Neural crest cell (in vitro differentiated cells): ENCODE measurements around the gene CDC42BPB. TPM values are rescaled to one million over a fixed set of nuclear protein-coding genes. Genes with fewer than 3 reads are reported as not detected.

Source experiments
- DNase-seq: peaks from one replicate; pipeline ENCODE4 v3.0.0; 2021; ENCODE audit warnings: low read depth, mixed read lengths, low spot score
- H3K27ac Mint-ChIP-seq: one replicate; pipeline ENCODE4 v1.8.0; 2021; ENCODE audit warnings: mild to moderate bottlenecking, mixed read lengths; ENCODE audit not compliant: unreplicated experiment
- H3K27me3 Mint-ChIP-seq: 2 replicates; pipeline ENCODE4 v1.8.0; 2021; ENCODE audit warnings: low read depth, mild to moderate bottlenecking, mixed read lengths
- H3K36me3 Mint-ChIP-seq: 2 replicates; pipeline ENCODE4 v1.8.0; 2021; ENCODE audit warnings: low read depth, mild to moderate bottlenecking, mixed read lengths
- H3K4me1 Mint-ChIP-seq: 2 replicates; pipeline ENCODE4 v1.8.0; 2021; ENCODE audit warnings: mixed read lengths
- H3K4me3 Mint-ChIP-seq: one replicate; pipeline ENCODE4 v1.8.0; 2021; ENCODE audit warnings: mild to moderate bottlenecking, mixed read lengths
- H3K9me3 Mint-ChIP-seq: 2 replicates; pipeline ENCODE4 v1.8.0; 2021; ENCODE audit warnings: mixed read lengths
- total RNA-seq: library from RNA; stranded (reverse); gene quantifications from 2 replicates; pipeline ENCODE4 v1.2.1, GENCODE V29; 2021
- TF ChIP-seq, protein P1 (sequence below): fragments of 200-600 bp; sonication (generic); conservative IDR thresholded peaks from 2 replicates; pipeline ENCODE4 v1.5.0; 2021; ENCODE audit warnings: antibody characterized with exemption, mild to moderate bottlenecking

Gene CDC42BPB
- total RNA-seq, 1 donor from 2014 or later: 94.8 TPM

DNA sequence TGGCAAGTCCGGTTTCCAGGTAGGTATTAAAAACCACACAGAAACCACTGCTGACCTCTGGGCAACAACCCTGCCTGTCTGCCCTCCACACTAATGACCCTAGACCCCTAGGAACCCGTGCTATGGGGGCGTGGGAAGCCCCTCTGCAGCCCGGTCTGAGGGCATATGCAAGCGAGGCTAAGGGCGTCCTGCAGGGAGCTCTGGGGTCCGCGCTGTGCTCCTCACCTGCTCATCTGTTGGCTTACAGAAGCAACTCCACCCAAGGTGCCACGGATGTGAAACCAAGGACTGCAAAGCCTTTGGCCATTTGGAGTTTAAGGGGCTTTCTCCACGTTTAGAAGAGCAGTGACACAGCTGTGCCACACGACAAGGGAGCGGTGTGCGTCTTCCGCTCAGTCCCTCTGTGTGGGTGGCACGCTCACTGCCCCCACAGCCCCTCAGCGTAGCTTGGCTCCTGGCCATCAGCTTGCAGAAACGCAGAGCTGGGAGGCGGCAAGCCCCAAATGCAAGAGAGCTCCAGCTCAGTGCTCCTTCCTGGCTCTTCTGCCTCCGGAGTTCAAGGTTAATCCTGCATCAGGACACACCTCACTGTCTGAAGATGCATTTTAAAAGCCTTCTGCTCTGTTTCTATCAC lies 116.5 kb downstream of the CDC42BPB start:
- H3K27me3 Mint-ChIP-seq: no peaks in the 10 kb centered on the region
- TF ChIP-seq, protein P1, sequence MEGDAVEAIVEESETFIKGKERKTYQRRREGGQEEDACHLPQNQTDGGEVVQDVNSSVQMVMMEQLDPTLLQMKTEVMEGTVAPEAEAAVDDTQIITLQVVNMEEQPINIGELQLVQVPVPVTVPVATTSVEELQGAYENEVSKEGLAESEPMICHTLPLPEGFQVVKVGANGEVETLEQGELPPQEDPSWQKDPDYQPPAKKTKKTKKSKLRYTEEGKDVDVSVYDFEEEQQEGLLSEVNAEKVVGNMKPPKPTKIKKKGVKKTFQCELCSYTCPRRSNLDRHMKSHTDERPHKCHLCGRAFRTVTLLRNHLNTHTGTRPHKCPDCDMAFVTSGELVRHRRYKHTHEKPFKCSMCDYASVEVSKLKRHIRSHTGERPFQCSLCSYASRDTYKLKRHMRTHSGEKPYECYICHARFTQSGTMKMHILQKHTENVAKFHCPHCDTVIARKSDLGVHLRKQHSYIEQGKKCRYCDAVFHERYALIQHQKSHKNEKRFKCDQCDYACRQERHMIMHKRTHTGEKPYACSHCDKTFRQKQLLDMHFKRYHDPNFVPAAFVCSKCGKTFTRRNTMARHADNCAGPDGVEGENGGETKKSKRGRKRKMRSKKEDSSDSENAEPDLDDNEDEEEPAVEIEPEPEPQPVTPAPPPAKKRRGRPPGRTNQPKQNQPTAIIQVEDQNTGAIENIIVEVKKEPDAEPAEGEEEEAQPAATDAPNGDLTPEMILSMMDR: no peak
- no peak overlapping the region for H3K27ac Mint-ChIP-seq
- peaks cover 5% of the 10 kb centered on the region for H3K36me3 Mint-ChIP-seq
- H3K4me3 Mint-ChIP-seq: no peak overlapping the region
- DNase-seq: no peak
- H3K9me3 Mint-ChIP-seq: no peaks in the 10 kb centered on the region
- peaks cover 7% of the 10 kb centered on the region for H3K4me1 Mint-ChIP-seq

DNA sequence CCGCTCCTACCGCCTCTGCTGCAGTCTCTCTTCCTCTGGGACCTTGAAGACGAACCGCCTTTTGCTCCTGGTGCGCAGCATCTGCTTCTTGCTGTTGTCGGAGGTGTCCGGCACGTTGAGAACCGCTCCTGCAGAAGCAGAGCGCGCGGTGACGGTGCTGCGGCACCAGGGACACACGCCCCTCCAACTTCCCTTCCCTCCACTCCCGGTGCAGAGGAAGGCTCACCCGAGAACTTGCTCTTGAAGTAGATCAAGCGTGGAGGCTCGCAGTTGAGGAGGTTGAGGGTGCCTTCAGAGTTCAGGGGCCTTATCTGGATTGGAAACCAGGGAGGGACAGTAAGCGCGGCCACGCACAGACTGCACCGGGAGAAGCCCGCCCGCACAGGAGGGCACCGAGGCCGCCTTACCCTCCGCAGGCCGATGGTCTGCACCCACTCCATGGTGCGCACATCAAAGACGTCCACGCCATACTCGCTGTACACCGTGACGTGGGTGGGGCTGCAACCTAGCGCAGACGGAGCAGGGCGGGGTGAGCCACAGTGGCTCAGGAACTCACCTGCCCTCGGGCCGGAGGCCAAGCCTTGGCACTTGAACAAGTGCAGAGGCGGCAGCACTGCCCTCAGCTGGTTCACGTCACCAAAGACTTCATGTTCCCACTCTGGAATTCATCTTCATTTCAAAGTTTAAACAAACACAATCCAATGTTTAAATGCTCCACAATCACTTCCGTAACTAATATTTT lies 117.4 kb downstream of the CDC42BPB start:
- Mint-ChIP-seq H3K9me3 (no peaks in the 10 kb centered on the region), H3K4me3 (no peak overlapping the region), H3K36me3 (peaks cover 7% of the 10 kb centered on the region), H3K27ac (no peak overlapping the region), H3K27me3 (no peaks in the 10 kb centered on the region), H3K4me1 (peaks cover 7% of the 10 kb centered on the region)
- no peak for DNase-seq
- TF ChIP-seq, protein P1: no peak

DNA sequence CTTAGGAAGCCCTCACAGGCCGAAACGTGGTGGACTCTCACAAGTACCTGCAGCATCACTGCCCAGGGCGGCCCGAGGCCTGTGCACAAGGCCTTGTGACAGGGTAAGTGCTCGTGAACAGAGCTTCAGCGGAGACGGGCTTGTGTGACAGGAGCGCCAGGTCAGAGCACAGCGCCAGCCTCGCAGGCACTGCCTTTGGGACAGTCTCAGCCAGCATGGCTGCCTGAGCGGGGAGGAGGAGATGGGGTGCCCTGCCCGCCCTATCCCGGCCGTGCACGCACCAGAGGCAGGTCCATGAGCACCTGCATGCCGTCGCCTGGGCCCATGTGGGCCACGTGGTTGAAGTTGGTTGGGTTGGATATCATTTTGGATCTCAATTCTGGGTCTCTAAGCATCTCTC lies 118.0 kb downstream of the CDC42BPB start:
- Mint-ChIP-seq H3K9me3 (no peaks in the 10 kb centered on the region), H3K36me3 (peaks cover 9% of the 10 kb centered on the region), H3K4me1 (peaks cover 7% of the 10 kb centered on the region), H3K4me3 (no peak overlapping the region), H3K27me3 (no peaks in the 10 kb centered on the region), H3K27ac (no peak overlapping the region)
- DNase-seq: no peak
- TF ChIP-seq, protein P1: no peak

DNA sequence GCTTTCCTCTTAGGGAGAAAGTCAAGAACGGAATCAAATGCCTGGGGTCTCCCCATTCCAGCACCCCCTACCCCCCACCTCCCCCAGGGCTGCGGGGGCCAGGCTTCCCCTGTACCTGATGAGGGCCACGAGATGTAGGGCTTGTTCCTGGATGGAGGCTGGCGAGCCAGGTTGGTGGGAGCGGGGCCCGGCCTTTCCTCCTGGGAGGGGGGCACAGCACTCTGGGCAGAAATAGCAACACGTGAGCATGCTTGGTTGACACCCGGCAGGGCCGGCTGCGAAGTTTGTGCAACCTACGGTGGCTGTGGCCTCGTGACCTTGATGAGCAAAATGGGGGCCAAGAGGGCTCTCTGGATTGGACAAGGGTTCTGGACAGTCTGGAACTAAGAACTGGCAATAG lies 119.2 kb downstream of the CDC42BPB start:
- Mint-ChIP-seq H3K36me3 (peaks cover 10% of the 10 kb centered on the region), H3K9me3 (no peaks in the 10 kb centered on the region), H3K4me3 (no peak overlapping the region), H3K27me3 (no peaks in the 10 kb centered on the region), H3K4me1 (peaks cover 7% of the 10 kb centered on the region), H3K27ac (no peak overlapping the region)
- TF ChIP-seq, protein P1: no peak
- DNase-seq: no peak

DNA sequence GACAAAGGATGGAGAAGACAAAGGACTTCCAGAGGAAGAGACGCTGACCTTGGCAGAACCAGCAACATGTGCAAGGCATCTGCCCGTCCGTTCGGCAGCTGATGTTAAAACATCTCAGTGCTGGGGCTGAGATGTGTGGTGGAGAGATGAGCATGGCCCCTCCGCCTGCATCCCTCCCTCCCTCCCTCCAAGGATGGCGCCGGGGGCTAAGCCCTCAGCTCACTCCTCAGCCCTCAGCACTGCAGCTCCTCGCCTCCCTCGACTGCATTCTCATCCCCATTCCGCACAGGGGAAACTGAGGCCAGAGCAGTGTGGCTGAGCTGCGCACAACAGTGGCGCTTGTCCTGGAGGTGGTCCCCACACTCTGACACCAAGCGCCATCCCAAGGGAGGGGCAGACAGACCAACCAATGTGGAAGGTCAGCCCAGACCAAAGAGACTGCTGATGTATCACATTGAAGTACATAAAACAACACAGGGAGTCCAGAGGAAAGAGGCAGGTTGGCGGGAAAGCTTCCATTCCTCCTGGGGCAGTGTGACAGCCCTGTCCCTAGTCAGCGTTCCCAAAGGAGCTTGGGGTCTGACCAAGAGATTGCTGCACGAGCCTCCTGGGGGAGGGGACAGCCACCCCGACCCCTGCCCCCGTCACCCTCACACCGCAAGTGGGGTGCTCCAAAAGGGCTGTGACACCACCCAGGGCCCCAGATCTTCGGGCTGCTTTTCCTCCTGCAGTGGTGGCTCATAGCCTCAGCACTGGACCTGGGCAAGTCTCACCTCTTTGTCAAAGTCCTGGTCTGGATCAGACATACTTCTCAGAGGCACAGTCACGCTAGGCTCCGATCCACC lies 119.8 kb downstream of the CDC42BPB start:
- H3K9me3 Mint-ChIP-seq: no peaks in the 10 kb centered on the region
- H3K27me3 Mint-ChIP-seq: peaks cover under 1% of the 10 kb centered on the region
- H3K4me1 Mint-ChIP-seq: peaks cover 7% of the 10 kb centered on the region
- DNase-seq: no peak
- H3K4me3 Mint-ChIP-seq: no peak overlapping the region
- peaks cover 11% of the 10 kb centered on the region for H3K36me3 Mint-ChIP-seq
- TF ChIP-seq, protein P1: no peak
- peak overlapping the region; percentile 78 for H3K27ac Mint-ChIP-seq
